NCI-H187 (cell line): ENCODE measurements around the gene SPTLC1.
"Not testable (repeated sequence)": the region's sequence is repeated elsewhere in the genome, so short reads cannot be mapped to it uniquely, and the experiment has no call there.

ENCODE experiments used
- DNase-seq, 2 experiments: peaks; one replicate each; lab custom pipeline; 2025; lab: John Stamatoyannopoulos, UW

The SPTLC1 gene, protein sequence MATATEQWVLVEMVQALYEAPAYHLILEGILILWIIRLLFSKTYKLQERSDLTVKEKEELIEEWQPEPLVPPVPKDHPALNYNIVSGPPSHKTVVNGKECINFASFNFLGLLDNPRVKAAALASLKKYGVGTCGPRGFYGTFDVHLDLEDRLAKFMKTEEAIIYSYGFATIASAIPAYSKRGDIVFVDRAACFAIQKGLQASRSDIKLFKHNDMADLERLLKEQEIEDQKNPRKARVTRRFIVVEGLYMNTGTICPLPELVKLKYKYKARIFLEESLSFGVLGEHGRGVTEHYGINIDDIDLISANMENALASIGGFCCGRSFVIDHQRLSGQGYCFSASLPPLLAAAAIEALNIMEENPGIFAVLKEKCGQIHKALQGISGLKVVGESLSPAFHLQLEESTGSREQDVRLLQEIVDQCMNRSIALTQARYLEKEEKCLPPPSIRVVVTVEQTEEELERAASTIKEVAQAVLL

DNA sequence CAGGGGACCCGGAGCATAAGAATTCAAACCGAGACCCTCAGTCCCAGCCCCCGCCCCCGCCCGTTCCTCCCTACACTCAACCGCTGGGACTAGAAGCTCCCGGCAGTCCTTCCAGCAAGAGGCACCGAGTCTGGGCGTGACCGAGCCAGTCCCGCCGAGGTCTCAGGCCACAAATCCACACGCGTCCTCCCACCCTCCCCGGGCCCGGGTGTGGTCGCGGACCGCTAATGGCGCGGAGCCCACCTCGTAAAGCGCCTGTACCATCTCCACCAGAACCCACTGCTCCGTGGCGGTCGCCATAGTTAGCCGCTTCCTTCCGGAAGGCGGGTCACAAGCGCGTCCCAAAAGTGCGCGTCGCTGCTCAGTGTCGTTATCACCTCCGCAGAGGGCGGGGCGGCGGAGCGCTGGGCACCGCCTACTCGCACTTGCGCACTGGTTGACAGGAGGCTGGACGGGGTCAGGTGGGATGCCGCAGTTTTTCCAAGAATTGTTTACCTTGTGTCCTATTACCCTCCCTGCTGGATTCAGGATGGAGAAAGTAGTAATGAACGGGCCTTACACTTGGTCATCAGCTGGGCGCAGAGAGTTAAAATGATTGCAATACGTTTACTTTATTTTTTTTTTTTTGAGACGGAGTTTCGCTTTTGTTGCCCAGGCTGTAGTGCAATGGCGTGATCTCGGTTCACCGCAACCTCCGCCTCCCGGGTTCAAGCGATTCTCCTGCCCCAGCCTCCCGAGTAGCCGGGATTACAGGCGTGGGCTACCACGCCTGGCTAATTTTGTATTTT, at the start of gene SPTLC1:
SPTLC1 (minus strand) TSS at position 343 of the 788 bp plus-strand sequence; CDS start at position 300, 43 bp downstream.
- DNase-seq = peak; percentile 52 to 74

DNA sequence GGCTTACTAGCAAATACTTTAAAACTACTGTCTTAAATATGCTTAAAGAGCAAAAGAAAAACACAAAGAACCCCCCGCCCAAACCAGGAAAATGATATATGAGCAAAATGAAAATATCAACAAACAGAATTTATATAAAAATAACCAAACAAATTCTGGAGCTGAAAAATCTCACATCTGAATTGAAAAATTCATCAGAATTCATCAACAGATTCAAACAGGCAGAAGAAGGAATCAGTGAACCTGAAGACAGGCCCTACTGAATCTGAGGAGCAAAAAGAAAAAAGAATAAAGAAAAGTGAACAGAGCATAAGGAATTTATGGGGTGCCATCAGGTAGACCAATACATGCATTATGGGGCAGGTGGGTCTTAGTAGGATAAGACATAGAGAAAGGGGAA, 49.8 kb upstream of the SPTLC1 start:
- DNase-seq = no peak

DNA sequence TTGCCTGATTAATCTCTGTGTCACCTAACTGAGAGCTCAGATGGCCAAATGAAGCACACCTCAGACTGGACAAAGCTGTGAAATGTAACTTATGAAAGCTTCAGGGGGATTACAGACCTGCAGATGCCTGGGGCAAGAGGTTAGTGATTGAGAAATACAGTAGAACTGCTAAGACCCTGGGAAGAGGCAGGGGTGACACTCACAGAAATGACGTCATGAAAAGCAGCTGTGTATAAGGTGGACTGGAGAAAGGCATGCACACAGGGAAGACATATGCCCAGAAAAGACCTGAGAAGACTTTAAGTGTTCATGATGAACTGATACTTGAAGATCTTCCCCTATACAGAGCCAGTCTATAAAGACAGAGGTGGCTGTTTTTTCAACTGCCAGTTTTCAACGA, 49.3 kb upstream of the SPTLC1 start:
- no peak for DNase-seq

DNA sequence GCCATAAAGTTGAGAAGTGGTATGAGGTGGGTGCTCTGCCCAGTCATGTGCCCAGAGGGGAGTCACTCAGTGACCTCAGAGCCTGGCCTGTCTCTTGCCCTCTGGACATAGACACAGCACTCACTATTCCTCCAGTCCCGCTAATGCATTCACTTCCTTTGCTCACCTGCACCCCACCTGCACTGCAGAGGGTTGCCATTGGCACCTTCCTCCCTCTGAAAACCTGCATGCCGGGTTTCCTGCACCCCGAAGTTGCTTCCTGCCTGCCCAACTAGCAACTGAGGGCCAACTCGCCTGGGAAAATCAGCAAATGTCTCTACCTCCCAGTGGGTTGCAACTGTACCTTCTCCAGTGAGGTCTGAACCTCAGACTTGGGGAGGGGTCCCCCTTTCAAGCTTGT, 48.1 kb upstream of the SPTLC1 start:
- no peak for DNase-seq

DNA sequence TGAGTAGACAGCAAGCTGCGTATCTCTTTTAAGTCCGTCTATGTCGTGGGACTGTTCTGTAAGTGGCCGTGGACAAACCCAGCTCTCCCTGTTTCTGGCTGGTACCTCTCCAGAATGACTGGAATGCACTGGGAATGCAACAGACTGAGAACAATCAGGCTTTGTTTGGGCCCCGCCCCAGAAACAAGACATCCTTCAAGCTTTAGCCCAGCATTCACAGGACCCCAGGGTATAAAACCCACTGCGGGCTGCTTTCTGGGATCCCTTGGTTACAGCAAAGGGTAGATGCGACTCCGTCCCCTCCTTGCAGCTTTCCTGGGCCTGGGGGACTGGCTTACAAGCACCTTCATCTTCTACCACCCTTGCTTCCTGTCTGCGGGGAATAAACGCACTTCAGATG, 45.6 kb upstream of the SPTLC1 start:
- no peak for DNase-seq

DNA sequence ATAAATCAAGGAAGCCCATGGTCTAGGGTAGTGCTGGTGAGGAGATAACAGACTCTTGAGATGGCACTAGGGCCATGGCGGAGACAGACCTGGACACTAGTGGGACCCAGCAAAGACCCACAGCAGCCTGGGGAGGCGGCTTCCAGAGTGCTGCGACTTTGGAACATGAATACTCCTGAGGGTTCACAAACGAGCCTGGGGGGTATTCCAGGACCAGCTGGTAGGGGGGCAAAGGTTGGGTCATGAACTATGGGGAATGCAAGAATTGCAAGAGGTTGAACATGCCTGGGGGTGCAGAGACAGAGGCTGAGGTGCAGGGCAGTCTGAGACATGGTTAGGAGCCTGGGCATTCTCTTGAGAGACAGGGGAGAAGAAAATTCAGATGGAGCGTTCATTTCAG, 43.8 kb upstream of the SPTLC1 start:
- no peak for DNase-seq

DNA sequence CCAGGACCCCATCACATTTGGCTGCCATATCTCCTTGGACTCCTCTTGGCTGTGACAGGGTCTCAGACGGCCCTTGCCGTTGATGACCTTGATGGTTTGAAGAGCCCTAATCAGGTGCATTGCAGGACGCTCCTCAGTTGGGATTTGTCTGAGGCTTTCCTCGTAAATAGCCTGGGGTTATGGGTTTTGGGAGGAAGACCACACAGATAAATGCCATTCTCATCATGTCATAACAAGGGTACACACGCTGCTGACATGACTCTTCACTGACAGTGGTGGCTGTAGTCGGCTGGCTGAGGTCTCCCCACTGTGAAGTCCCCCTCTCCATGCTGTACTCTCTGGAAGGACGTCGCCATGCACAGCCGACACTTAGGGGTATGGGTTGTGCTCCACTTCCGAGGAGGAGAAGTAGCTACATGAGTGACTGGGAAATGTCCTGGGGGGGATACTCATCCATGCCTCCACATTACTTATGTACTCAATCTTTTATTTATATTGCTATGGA, 42.9 kb upstream of the SPTLC1 start:
- no peak for DNase-seq

DNA sequence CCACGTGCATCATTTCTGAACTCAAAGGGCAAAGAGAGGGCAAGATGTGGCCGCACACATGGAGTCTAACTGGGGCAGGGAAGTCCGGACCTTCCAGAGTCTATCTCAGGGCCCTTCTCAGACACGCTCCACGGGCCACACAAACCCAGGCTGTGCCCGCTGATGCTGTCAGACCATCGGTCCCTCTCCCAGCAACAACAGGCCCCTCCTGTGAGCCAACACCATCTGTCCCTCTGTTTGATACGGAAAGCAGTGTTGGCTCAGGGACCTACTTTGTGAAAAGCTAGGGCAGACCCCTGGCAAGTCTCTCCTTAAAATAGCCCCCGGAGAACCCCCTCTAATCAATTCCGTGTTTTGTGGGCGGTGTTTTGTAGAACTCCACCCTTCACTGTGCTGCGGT, 40.5 kb upstream of the SPTLC1 start:
- DNase-seq = not testable (repeated sequence)

DNA sequence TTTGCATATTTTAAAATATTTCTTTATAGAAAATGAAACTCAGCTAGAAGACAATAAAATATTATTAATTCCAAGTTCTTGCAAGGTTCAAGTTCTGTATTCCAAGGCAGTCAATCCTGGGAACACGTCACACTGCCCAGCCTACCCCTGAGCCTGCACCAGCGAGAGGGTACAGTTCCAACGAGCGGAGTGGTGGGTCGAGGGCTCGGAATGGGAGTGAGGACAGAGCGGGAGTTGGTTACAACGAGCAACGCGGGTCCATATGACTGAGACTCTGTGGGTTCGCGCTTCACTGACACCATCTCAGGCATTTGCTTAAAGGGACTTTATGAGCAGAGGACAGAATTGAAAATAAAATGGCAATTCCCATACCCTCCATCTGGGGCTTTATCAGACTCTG, 40.0 kb upstream of the SPTLC1 start:
- DNase-seq = no peak

DNA sequence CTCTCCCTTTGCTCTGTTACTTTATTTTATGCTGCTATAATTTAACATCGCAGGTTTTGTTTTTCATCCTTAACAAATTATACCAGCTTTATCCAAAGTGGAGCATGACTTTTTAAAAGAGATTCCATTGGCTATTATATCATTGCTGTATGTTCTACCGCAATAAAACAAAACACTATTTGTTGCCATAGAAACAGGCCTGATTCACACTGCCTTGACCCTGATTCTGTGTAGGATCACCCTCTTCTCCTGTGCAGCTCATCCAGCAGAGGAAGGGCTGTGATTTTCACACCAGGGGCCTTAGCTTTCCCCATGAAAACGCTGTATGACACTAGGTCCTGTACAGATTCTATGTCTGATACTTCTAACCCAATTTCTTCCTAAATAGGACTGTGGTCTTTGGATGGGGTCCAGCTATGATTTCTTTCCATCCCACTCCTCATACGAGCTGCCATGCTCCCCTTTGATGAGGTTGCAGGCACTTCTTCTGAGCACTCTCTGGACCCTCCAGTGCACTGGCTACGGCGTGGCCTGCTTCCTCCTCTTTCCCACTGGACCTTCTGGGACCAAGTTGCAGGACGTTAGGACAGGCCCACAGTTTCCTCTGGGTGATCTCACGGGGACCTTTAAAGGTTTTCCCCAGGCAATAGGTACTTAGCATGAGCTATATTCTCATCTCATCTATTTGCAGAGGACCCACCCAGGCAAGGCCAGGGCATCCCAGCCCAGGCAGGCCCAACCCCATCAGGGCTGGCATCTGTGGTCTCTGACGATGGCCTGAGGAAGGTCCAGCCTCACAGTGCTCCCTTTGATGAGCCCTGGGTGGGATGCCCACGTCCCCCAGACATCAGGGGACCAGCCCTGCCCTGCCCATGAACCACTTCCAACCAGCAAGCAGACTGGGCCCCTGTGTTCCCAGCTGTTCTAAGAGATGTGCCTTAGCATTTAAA, 38.5 kb upstream of the SPTLC1 start:
- not testable (repeated sequence) for DNase-seq

DNA sequence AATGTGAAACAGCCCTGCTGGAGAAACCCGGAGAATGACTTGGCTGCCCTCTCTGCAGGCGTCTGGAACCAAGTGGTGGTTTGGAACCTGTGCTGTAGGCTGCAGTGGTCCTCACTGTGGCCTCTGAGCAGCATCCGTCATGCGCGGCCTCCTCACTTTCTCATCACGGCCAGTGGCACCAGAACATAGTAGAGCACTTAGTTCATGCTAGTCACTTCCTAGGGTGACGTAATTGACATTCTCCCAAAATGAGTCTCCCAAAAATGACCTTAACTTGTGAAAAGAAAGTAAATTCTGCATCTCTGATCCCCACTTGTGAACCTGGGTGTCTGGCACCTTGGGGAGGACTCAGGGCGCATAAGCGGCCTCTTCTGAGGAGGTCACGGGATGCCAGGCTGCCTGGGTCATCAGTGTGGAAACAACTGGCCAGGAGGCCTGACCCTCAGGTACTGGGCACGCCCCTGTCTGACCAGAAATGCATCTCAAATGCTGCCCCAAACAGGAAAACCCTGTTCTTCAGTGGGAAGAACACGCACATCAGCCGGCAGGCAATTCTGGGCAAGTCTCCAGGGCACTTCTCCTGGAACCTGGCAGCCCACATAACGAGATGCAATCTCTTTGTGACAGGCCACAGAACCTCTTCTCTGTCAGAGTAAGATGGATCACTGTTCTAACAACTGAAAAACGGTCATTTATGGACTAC, 36.6 kb upstream of the SPTLC1 start:
- no peak for DNase-seq

DNA sequence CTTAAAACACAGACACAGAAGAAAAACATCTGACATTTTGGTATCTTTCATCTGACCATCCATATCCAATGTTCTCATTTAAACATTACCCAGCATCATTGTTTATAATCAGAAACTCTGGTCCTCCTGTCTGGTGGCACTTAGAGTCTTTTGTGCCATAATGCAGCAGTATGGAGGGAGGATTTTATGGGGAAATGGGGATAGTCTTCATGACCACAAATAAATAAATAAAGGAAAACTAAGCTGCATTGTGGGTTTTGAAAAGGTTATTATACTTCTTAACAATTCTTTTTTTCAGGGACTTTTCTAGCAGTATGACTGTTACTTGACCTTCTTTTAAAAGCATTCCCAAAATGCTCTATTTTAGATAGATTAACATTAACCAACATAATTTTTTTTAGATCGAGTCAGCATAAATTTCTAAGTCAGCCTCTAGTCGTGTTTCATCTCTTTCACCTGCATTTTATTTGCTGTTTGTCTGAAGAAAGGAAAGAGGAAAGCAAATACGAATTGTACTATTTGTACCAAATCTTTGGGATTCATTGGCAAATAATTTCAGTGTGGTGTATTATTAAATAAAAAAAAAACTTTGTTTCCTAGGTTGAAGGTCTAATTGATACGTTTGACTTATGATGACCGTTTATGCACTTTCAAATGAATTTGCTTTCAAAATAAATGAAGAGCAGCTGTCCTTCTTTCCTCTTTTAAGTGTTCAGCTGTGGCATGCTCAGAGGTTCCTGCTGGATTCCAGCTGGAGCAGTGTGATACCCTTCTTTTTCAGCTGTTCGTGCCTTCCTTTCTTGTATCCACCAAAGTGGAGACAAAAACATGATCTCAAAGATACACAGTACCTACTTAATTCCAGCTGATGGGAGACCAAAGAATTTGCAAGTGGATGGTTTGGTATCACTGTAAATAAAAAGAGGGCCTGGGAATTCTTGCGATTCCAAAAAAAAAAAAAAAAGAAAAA, 35.6 kb upstream of the SPTLC1 start:
- not testable (repeated sequence) for DNase-seq

DNA sequence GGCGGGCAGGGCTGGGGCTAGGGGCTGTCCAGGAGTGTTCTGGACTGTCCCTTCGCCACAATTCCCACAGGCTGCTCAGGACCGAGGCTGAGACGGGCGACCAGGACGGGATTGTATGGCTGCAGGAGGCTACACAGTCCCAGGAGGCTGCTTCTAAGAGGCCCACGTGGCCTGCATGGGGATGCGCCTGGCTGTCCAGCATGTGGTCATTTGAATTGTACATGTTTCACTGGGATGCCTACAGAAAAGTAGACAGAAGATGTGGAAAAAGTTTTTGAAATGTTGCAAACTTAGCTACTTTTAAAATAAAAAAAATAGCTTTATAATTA, 32.6 kb upstream of the SPTLC1 start:
- DNase-seq = no peak

DNA sequence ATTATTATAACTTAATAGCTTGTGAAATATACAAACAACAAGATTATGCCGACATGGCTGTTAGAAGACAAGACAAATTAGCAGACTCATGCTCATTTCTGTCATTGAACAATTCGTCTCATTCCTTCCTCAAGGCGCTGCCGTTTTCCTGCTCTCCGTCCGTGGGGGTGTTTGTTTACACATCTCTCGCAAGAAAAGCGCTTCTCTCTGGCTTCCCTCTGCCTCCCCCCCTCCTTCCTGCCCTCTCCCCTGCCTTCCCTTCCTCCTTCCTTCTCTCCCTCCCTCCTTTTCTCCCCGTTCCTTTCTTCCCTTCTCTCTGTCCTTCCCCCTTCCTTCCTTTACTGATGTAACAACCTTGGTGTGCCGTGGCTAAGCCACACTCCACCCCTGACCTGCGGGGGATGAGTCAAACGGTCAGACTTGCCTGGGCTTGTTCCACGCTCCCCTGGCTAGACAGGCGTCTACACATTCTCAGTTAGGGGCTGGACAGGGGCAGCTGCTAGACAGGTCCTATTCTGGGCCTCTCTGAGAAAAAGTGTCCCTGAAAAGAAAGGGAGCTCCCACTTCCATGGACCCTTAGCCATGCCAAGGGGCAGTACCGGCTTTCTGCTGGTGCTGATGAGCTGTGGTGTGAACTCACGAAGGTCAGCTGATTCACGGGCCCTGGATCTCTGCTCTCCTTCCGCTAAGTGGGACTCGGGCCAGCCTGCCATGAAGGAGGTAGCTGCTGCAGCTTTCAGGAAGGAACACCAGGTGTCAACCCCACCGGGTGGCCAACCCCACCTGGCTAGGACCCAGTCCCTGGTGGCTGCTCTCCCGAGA, 32.0 kb upstream of the SPTLC1 start:
- no peak for DNase-seq

DNA sequence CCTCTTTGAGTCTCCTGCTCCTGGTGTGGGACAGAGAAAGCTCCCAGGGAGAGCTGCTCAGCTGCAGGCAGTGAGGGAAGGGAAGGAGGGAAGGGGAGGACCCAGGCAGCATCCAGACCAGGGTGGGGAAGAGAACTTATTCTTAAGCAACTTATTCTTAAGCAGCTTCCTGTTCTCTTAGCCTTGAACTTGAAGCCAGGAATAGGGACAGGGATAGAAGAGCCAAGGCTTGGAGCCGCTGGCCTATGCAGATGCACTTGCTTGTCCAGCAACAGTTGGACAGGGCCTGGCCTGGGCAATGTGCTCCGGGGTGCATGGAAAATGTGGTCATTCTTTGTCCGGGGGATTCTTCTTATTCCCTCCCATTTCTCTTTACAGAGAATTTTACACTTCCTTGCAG, 31.4 kb upstream of the SPTLC1 start:
- no peak for DNase-seq

DNA sequence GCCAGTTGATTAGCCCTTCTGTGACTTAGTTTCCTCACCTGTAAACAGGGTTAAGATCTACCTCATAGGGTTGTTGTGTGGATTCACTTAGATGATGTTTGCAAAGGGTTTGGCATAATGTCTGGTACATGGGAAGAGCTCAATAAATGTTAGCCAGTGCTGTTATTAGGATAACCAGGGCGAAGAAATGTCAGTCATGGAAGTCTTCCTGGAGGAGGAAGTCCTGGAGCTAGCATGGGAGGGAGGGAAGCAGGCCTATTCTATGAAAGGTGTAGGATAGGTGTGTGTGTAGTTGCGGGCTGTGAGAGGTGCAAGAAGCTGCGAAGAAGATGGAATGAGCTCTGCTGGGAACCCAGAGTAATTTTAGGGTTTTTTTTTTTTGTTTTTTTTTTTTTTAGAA, 30.6 kb upstream of the SPTLC1 start:
- not testable (repeated sequence) for DNase-seq

DNA sequence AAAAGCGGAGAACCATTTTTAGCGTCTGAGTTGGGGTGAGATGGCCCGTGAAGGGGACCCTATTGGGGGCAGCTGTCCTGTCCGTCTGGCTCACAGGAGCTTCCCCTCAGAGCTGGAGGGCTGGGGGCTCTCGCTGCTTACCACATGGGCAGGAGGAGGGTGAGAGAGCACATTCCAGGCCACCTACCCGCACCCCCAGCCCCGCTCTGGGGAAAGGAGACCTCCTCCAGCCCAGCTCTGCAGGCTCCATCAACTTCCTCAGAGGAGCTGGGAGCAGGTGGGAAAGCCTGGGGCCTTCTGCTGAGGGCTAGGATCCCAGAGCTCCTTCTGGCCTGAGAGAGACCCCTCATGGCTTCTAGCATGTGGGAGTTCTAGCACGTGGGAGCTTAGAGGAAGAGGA, 27.1 kb upstream of the SPTLC1 start:
- DNase-seq = no peak

DNA sequence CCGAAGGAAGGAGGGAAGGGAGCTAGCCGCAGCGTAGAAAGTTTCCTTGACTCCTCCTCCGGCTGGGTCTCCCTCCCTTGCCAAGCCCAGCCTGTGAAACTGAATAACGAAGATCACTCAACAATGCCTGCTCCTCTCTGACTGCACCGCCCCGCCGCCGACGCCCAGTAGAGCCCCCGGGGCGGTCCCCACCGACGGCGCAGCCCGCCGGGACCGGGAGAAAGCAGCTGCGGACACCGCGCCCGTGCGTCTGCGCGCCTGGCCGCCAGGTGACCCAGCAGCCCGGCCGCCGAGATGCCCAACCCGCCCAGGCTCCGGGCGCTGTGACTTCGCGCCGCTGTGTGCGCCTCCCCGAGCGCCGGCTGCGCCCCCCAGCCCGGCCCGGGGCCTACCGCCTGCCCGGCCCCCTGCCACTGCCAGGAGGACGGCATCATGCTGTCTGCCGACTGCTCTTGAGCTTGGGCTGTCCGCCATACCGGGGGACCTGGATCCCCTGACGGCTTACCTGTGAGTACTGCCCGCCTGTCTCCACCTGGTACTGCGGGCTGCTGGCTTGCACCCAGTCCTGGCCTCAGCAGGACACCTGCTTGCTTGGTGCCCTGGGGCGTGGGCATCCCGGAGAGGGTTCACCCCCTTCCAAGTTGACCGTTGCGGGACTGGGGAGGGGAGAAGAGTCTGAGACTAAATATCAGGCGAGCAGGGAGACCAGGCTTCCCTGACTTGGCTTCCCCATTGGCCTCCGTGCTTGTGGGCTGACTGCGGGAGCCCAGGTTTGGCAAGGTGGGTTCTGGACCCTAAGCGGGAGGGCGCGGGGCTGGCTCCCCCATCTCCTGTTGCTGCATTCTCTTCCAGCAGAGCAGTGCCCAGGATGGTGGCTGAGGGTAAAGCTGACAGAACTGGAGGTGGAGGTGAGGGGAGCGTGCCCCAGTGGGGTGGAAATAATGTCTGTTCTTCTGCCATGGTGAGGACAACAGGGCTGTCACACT, 26.2 kb upstream of the SPTLC1 start:
- no peak for DNase-seq
